ENCODE results near the gene SYT7.
A peak's percentile ranks its signal among the peaks of the same experiment; 100 is the strongest.

SYT7 gene

GRCh38 chr11:61581931-61582330, 1.1 kb upstream of the SYT7 start:
- no peak for DNase-seq

DNA sequence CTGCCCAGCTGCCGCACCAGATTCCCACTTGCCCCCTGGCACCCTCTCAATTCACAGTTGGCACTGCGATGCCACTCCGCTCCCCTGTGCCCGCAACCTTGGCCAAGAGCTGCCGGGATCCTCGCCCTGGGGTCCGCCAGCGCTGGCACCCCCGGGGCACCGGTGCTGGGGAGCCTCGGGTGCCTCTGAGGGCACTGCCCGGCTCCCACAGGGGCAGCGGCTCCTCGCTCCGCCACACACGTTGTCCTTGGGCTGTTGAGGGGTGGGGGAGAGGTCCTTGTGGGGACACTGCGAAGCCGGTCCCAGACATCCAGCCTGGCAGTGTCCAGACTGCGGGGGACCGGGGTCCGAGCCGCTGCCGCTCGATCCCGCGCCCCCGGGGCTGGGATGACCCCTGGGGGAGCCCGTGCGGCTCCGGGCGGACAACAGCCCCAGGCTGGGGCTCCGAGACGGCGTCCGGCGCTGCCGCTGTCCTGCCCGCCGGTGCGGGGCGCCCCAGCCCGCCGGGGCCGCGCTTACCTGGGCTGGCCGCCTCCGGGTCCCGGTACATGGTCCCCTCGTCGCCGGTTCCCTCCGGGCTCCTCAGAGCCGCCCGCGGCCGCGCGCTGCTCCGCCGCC, 496 bp downstream of the SYT7 start:
- no peak for DNase-seq

GRCh38 chr11:61579676-61580270, 1.1 kb downstream of the SYT7 start:
- no peak for DNase-seq

DNA sequence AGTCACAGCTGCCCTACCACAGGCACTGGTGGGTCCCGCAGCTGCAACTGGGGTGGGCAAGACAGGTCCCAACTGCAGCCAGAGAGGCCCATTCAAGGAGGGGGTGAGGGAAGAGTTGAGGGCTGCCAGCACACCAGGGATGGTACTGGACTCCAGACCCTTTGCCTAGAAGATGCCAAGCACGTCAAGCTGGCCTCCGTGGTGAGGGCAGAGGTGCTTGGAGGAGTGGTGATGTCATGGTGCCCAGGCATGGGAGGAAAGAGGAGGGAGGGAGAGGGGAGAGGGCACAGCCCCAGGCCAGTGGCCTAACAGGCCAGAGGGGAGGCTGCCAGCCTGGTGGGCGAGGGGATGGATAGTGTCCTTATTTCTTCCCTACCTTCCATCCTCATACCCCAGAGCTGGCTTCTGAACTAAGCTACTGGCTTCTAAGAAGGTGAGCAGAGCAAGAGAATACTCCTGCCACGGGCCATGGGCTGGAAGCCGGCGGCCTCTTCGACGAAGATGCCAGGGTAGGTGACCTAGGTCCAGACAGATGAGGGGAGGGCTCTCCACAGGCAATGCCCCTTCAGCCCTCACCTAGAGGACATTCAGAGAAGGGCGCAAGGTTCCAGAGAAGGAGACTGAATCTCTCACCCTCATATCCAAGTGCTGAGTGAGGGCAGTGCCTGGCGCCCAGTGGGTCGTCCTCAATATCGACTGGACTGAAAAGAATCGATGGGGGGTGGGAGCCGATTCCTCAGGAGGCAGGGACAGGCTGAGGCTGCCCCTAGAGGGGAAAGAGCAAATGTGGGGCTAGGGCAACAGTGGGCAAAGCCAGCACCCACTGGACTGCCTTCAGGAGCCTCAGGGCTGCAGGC, 1.8 kb downstream of the SYT7 start:
- DNase-seq: no peak

- DNase-seq: no peak
These were observed 3.3 kb downstream of the SYT7 start for GRCh38 chr11:61577383-61578118.

DNA sequence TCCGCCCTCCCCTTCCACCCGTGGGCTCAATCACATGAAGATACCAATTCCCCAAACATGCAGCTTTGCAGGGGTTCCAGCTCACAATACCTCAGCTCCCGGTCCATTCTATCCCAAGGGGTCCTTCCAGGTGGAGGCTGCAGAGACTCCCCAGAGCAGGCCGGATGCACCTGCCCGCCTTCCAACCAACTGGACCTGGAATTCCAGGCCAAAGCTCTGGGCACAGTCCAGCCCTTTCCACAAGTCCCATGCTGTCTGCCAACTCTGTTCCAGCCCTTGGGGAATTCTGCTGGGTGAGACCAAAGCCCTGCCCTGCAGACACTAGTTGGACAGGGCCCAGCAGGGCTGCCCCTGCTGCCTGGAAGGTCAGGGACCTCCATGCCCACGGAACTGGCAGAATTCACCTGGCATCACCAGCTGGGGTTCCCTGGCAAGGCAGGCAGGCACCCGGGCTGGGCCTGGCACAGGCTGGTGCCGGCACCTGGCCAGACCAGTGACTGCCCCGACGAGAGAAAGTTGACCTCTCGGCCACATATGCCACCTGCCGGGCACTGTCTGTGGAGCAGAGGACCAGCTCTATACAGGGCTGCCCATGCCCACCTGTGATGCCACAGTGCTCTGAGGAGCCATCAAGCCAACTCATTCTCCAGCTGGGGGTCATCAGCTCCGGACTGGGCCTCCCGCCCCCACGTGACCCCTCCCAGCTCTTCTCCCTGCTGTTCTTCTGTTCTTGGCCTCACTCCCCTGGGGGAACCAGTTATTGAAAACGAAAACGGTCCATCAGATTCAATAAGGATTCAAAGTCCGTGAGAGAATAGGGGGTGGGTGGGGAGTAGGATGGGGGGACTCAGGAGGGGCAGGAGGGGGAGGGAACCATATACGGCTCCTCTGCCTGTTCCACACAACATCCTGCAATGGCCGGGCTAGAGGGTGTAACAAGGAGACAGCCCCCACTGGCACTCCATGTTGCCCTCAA, 4.7 kb downstream of the SYT7 start:
- DNase-seq: no peak

DNA sequence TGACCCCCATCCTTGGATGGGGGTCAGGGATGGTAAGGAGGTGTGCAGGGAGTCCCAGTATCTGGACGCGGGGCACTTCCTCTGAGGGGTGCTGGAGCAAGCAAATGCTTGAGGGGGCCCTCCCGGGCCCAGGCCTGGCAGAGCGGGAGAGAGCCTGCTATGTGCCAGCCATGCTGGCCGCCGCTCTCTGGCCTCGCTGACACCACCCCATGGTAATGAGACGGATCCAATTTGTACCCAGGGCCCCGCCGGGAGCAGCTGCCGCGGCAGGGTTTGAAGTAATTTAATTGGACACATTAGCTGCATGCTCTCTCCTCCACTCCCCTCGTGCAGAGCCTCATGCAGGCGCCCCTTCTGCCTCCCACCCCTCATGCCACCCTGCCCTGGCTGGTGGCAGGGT, 6.3 kb downstream of the SYT7 start:
- no peak for DNase-seq

DNA sequence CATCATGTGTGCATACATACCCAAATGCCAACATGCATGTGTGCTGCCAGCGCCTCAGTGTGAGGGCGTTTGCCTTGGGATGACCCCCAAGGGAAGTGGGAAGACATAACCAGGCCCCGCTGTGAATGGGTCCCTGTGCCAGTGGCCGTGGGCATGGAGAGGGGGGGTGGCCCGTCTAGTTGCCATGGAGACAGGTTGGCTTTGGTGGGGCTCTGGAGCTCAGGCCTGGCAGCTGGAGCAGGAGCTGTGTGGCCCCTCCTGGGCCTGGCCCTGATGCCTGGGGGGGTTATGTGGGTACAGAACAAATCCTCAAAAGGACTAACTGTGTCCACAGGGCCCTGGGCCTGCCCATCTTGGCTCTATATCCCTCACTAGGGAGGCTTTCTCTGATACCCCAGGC, 8.0 kb downstream of the SYT7 start:
- DNase-seq: no peak

GRCh38 chr11:61571869-61572268, 9.0 kb downstream of the SYT7 start:
- DNase-seq: no peak

DNA sequence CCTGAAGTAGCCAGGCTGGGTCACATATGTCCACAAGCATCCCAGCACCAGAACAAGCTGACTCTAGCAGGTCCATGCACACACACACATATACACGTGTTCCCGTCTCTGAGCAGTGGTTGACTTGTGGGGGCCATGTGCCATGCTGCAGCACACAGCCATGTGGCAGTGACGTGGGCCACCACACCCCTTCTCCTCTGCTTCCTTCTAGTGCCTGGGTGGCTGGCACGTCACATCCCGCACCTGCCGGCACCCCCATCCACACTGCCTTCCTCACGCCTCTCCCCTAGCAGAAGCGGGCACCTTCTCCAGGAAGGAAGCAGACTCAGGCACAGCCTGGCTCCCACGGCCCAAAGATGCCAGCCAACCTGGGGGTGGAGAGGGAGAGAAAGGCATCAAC, 9.5 kb downstream of the SYT7 start:
- no peak for DNase-seq

GRCh38 chr11:61569701-61570100, 11.2 kb downstream of the SYT7 start:
- peak; percentile 43 for DNase-seq

- DNase-seq: no peak
These were observed 11.9 kb downstream of the SYT7 start for GRCh38 chr11:61569018-61569417.

GRCh38 chr11:61567286-61568061, 13.4 kb downstream of the SYT7 start:
- DNase-seq: no peak

DNA sequence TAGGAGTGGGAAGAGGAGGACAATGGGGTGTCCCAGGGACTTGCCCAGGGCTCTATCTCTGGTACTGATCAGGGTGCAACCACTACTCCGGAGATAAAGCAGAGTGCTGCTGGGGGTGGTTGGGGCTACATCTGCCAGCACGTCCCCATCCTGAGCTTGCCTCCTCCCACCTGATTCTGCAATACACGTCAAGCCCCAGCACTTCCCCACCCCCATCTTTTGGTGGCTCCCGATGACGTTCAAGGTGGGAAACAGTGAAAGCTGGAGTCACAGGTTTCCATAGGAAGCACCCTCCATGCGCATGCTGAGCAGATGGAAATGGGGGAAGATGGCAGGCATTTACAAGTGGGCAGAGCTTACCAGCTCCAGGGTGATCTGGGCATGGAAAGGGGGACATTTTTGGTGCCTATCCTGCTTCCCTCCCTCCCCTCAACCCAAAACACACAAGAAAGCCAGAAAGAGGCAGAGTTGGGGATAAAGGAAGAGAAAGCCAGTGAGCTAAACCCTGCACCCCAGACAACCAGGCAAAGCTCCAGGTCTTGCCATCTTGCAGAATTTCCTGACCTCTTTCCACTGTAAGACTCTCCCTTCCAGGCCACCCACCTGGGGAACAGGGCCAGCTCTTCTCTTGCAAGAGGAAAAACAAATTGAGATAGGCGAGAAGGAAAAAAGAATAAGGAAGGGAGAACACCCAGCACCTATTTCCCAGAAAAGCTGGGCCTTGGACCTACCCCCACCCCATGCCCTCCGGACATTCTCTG, 15.8 kb downstream of the SYT7 start:
- no peak for DNase-seq

DNA sequence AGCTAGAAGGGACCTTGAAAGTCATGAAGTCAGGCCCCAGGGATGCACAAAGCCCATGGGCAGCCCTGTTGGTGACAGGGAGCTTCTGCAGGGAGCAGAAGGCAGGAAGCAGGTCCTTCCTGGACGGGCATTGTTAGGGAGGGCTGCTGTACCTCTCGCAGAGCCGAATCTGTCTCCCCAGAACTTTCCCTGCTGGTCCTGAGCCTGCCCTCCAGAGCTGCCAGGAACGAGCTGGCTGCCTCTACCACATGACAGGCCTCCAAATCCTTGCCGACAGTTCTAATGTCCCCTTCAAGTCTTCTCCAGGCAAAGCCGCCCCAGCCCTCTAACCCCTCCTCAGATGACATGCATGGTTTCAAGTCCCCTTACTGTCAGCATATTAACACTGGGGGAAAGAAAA, 20.1 kb downstream of the SYT7 start:
- no peak for DNase-seq

- DNase-seq: no peak
These were observed 24.3 kb downstream of the SYT7 start for GRCh38 chr11:61556621-61557020.

- DNase-seq: no peak
These were observed 24.9 kb downstream of the SYT7 start for GRCh38 chr11:61555978-61556377.

DNA sequence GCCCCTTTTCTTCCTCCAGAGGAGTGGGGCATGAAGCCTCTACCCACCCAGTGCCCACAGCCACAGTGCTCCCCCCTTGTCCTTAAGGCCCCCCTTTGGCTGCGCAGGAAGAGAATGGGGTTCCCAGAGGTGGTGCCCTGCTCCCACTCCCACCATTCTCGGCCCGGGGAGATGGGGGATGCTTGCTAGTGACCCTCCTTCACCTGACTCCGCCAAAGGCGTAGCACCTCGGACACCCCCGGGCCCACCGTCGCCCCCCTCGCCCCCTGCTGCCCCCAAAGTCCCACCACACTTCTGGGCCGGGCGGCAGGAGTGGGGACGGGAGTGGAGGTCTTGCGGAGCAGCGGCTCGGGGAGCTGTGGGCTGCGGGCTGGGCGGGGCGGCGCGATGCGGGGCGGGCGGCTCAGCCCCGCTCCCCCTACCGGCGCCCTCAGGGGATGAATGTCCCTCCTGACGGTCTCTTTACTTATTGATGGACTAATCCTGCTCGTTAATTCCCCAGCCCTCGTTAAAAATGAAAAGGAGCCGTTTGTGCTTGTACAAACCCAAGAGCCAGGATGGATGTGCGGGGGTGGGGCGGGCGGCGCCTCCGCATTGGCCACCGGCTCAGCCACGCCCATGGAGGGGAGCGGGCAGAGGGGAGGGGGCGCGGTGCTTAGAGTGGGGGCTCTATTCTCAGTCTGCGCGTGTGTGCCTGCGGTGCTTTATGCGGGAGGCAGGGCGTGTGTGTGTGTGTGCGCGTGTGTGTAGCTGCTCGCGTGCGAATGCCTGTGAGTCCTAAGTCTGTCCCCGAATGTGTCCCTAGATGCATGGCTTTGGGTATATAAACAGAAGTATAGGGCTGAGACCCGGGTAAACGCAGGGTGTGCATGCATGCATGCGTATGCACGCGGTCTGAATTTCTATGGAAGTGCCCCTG, 25.6 kb downstream of the SYT7 start:
- no peak for DNase-seq

DNA sequence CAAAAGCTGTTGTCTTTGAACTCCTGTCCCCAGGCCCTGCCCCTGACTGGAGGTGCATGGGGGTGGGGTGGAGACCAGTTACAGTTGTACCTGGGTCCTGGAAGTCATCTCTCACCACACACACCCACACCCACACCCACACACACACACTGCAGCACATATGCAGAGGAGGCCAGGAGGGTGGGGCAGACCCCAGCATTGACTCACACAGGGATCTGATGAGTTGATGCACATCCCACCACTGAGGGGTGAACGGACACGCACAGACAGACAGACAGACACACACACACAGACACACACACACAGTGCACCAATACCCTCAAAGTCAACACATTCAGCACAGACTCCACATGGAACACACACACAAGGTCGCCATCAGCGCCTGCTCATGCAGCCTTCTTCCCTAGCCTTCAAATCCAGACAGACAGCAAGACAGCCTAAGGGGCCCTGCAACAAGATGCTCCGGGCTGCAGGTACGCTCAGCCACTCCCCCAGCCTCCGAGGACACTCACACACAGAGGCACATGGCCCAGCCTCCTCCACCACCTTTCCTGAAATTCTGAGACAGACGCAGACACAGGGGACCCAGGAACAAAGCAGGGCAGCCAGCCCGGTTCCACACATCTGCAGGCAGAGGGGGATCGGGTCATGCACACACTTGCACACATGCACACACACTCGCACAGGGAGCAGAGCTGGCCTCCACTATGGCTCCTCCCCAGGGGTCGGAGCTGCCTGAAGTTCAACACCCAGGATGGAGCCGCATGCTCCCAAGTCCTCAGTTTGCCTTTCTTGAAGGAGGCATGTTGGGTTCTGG, 26.5 kb downstream of the SYT7 start:
- no peak for DNase-seq
